ENCODE results near the gene ARSG. TPM values are rescaled to one million over a fixed set of nuclear protein-coding genes. Genes with fewer than 3 reads are reported as not detected.

Gene ARSG
- total and polyA plus RNA-seq, 10 of the 15 experiments (the other 5 are each of a cell fraction or from before 2014, with no cell fraction given), result 2.9 to 13.5 (median 7.6) TPM

DNA sequence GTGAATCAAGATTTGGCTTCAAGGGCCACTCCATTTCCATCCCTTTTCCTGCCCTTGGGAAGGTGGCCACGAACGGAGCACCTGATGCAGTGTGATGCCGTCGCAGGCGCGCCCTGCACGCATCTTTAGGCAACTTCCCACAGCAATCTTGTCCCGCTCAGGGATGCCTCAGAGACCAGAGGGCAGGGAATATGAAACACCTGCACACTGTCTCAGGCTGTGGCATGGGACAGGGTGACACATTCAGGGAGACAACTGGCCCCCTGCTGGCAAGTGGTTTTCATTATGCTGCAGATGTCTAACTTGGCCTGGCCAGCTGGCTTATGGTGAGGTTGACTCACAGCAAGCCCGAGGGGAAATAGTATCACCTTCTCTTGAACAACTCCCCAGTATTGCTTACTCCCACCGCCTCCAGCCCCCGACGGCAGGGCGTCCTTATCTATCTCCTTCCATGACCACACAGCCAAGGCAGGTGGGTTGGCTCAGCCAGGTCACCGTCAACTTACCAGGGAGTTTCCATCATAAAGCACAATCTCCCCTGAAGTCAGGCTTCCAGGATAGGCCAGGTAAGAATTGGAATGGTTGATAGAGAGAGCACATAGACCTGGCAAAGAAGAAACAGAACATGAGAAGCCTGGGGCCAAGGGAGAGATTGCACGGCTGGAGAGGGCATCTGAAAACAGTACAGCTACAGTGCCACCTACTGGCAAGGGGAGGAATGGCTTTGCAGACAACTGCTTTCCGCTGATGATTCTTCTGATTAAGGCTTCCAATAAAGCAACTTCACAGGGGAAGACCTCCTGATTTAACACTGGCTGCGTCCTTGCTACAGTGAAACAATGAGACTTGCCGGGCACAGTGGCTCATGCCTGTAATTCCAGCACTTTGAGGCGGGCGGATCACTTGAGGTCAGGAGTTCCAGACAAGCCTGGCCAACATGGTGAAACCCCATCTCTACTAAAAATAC is 144.9 kb downstream of the ARSG start:
- SMC1A ChIA-PET (ENCODE audit: uncharacterized antibody, unreplicated experiment), result interaction anchor here (0.6 to 16.5 kb wide), 14 partner anchors 20 to 379 kb away, joined by 3 to 288 read pairs (median 4); partner anchors contain the start of genes AMZ2 and WIPI1
- H3K9ac ChIP-seq (ENCODE audit: control insufficient read depth, insufficient read depth, low read length), result no peak overlapping the region; the same call in 1 of the 2 replicates
- no peaks in the 10 kb centered on the region for H3K27me3 ChIP-seq (replicated peaks in 1 of 2; ENCODE audit: control insufficient read depth in 2 of 2, insufficient read depth in 2 of 2, low read length in 1 of 2)
- H3K4me3 ChIP-seq, result no peak overlapping the region
- CTCF ChIA-PET, result interaction anchor here (0.6 to 15.1 kb wide), 28 partner anchors 9 to 263 kb away, joined by 3 to 222 read pairs (median 6); partner anchors contain the start of genes AMZ2, ARSG, SLC16A6 and WIPI1
- no peaks in the 10 kb centered on the region for H3K79me2 ChIP-seq (ENCODE audit: control insufficient read depth, insufficient read depth, low read length)
- no peaks in the 10 kb centered on the region for H4K20me1 ChIP-seq (ENCODE audit: control insufficient read depth, insufficient read depth)
- peak; percentile 88 for FAIRE-seq
- H3K4me1 ChIP-seq (ENCODE audit: control insufficient read depth, insufficient read depth, low read length), result peaks cover 33% of the 10 kb centered on the region
- in situ Hi-C loops (cut with MboI) (loop anchor here (10.0 kb wide), 1 partner anchor 171 kb away; no protein-coding TSS in a partner anchor), intact Hi-C loops (cut with micrococcal nuclease; ENCODE audit: unreplicated experiment) (loop anchor here (1.0 to 2.0 kb wide), 3 partner anchors 27 to 263 kb away; no protein-coding TSS in a partner anchor)
- H3K27ac ChIP-seq (ENCODE audit: control insufficient read depth, insufficient read depth), result no peak overlapping the region
- POLR2A ChIA-PET, result interaction anchor here (0.5 to 2.6 kb wide), 5 partner anchors 19 to 259 kb away, joined by 3 to 23 read pairs (median 7); partner anchors contain the start of gene WIPI1
- no TSS peak for BruUV-seq (replicated peaks)
- peak; percentile 83 for ATAC-seq
- H3K36me3 ChIP-seq (ENCODE audit: control insufficient read depth in 2 of 2, insufficient read depth in 2 of 2, low read length in 1 of 2), result peaks cover 0 to 5% of the 10 kb centered on the region in 2 experiments; a peak in 3 of 4 replicates
- RAD21 ChIA-PET (ENCODE audit: unreplicated experiment), result interaction anchor here (1.1 to 11.5 kb wide), 8 partner anchors 23 to 379 kb away, joined by 3 to 157 read pairs (median 6); partner anchors contain the start of gene WIPI1
- peak overlapping the region; percentile 28; the same call in 1 of the 2 replicates for H3K4me2 ChIP-seq (ENCODE audit: control insufficient read depth, insufficient read depth)
- peak overlapping the region; percentile 54 for H2AFZ ChIP-seq (ENCODE audit: control insufficient read depth, low read depth, low read length)
- WGBS (ENCODE audit: insufficient coverage, insufficient replicate concordance, low lambda C conversion rate, missing lambda C conversion rate), result 54% methylated on average over 20 of the region's 20 CpGs
- no peak for DNase-seq (ENCODE audit: low read depth, low spot score)
- H3K9me3 ChIP-seq (replicated peaks; ENCODE audit: control insufficient read depth, insufficient read depth, low read length), result no peaks in the 10 kb centered on the region
- TF ChIP-seq POLR2A (IDR thresholded peaks at IDR 0.05; ENCODE audit: low read depth, low read length) (no peak), RCOR1 (conservative IDR thresholded peaks at IDR 0.05; ENCODE audit: low read depth, low read length) (no peak), IRF4 (IDR thresholded peaks at IDR 0.05; ENCODE audit: low read depth, low read length) (0 out of 2 replicates have a peak, but pooled peaks have one; percentile 30), HDAC6 (IDR thresholded peaks at IDR 0.05; ENCODE audit: unreplicated experiment) (no peak), POU2F2 (IDR thresholded peaks at IDR 0.05; ENCODE audit: borderline replicate concordance, low read depth, low read length) (peak; percentile 70; the same call in 1 of the 3 replicates), RUNX3 (IDR thresholded peaks at IDR 0.05; ENCODE audit: low read length) (peak; percentile 5; the same call in 1 of the 2 replicates), NR2C2 (IDR thresholded peaks at IDR 0.05; ENCODE audit: borderline replicate concordance, control insufficient read depth, insufficient read length, low read depth) (no peak), RAD21 (IDR thresholded peaks at IDR 0.05; ENCODE audit: insufficient read depth, low read depth, low read length) (peak; percentile 82), BMI1 (IDR thresholded peaks at IDR 0.05; ENCODE audit: borderline replicate concordance) (no peak)
- TF ChIP-seq, protein P1, sequence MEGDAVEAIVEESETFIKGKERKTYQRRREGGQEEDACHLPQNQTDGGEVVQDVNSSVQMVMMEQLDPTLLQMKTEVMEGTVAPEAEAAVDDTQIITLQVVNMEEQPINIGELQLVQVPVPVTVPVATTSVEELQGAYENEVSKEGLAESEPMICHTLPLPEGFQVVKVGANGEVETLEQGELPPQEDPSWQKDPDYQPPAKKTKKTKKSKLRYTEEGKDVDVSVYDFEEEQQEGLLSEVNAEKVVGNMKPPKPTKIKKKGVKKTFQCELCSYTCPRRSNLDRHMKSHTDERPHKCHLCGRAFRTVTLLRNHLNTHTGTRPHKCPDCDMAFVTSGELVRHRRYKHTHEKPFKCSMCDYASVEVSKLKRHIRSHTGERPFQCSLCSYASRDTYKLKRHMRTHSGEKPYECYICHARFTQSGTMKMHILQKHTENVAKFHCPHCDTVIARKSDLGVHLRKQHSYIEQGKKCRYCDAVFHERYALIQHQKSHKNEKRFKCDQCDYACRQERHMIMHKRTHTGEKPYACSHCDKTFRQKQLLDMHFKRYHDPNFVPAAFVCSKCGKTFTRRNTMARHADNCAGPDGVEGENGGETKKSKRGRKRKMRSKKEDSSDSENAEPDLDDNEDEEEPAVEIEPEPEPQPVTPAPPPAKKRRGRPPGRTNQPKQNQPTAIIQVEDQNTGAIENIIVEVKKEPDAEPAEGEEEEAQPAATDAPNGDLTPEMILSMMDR (IDR thresholded peaks at IDR 0.05 in 2 of 3, conservative IDR thresholded peaks at IDR 0.05 in 1 of 3; ENCODE audit: control insufficient read depth in 2 of 3, extremely low read depth in 1 of 3, insufficient read depth in 1 of 3, low read depth in 3 of 3, low read length in 3 of 3), result peak; percentile 90 to 97 (median 96)
- TF ChIP-seq, protein P2, sequence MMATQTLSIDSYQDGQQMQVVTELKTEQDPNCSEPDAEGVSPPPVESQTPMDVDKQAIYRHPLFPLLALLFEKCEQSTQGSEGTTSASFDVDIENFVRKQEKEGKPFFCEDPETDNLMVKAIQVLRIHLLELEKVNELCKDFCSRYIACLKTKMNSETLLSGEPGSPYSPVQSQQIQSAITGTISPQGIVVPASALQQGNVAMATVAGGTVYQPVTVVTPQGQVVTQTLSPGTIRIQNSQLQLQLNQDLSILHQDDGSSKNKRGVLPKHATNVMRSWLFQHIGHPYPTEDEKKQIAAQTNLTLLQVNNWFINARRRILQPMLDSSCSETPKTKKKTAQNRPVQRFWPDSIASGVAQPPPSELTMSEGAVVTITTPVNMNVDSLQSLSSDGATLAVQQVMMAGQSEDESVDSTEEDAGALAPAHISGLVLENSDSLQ (IDR thresholded peaks at IDR 0.05), result peak; percentile 85
- TF ChIP-seq, protein P3, sequence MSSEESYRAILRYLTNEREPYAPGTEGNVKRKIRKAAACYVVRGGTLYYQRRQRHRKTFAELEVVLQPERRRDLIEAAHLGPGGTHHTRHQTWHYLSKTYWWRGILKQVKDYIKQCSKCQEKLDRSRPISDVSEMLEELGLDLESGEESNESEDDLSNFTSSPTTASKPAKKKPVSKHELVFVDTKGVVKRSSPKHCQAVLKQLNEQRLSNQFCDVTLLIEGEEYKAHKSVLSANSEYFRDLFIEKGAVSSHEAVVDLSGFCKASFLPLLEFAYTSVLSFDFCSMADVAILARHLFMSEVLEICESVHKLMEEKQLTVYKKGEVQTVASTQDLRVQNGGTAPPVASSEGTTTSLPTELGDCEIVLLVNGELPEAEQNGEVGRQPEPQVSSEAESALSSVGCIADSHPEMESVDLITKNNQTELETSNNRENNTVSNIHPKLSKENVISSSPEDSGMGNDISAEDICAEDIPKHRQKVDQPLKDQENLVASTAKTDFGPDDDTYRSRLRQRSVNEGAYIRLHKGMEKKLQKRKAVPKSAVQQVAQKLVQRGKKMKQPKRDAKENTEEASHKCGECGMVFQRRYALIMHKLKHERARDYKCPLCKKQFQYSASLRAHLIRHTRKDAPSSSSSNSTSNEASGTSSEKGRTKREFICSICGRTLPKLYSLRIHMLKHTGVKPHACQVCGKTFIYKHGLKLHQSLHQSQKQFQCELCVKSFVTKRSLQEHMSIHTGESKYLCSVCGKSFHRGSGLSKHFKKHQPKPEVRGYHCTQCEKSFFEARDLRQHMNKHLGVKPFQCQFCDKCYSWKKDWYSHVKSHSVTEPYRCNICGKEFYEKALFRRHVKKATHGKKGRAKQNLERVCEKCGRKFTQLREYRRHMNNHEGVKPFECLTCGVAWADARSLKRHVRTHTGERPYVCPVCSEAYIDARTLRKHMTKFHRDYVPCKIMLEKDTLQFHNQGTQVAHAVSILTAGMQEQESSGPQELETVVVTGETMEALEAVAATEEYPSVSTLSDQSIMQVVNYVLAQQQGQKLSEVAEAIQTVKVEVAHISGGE (CRISPR knock-in tag; IDR thresholded peaks at IDR 0.05), result no peak
- TF ChIP-seq, protein P4, sequence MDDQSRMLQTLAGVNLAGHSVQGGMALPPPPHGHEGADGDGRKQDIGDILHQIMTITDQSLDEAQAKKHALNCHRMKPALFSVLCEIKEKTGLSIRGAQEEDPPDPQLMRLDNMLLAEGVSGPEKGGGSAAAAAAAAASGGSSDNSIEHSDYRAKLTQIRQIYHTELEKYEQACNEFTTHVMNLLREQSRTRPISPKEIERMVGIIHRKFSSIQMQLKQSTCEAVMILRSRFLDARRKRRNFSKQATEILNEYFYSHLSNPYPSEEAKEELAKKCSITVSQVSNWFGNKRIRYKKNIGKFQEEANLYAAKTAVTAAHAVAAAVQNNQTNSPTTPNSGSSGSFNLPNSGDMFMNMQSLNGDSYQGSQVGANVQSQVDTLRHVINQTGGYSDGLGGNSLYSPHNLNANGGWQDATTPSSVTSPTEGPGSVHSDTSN (IDR thresholded peaks at IDR 0.05; ENCODE audit: insufficient replicate concordance, low read depth, low read length), result peak; percentile 69
